ENCODE measurements around the gene VPS36.

DNA sequence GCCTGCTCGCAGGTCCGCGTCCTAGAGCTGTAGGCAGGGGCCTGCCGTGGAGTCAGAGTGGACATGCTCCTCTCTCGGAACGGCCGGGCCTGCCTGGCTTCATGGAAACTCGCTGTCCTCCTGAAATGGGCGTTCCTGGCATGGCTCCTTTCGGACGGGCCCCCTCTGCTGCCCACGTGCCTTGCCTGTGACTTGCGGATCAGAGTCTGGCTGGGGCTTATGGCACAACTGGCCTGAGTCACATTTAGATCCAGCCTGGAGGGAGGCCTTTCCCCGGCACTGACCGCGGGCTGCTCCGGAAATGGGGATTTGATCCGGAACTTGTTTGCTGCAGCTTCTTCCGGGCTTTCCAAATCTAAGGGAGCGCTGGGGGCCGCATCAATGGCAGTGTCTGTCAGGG is 72.5 kb downstream of the VPS36 start:
- TF ChIP-seq POLR2A (IDR thresholded peaks at IDR 0.05; ENCODE audit: insufficient read depth in 1 of 2, low read depth in 2 of 2, low read length in 2 of 2) (no peak), MAZ (IDR thresholded peaks at IDR 0.05; ENCODE audit: borderline replicate concordance, low read depth, low read length) (no peak), MAZ (CRISPR knock-in tag; IDR thresholded peaks at IDR 0.05; ENCODE audit: low read depth) (no peak), YY1 (IDR thresholded peaks at IDR 0.05; ENCODE audit: insufficient read depth, insufficient replicate concordance, low read depth, low read length) (no peak), TP53 (CRISPR knock-in tag; conservative IDR thresholded peaks at IDR 0.05) (no peak), CHD2 (IDR thresholded peaks at IDR 0.05; ENCODE audit: low read depth, low read length) (no peak)
- TF ChIP-seq, protein P1, sequence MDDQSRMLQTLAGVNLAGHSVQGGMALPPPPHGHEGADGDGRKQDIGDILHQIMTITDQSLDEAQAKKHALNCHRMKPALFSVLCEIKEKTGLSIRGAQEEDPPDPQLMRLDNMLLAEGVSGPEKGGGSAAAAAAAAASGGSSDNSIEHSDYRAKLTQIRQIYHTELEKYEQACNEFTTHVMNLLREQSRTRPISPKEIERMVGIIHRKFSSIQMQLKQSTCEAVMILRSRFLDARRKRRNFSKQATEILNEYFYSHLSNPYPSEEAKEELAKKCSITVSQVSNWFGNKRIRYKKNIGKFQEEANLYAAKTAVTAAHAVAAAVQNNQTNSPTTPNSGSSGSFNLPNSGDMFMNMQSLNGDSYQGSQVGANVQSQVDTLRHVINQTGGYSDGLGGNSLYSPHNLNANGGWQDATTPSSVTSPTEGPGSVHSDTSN (CRISPR knock-in tag; IDR thresholded peaks at IDR 0.05; ENCODE audit: borderline replicate concordance) = no peak

Data from HepG2 (cell line).